Iris pigment epithelial cell (primary cell): ENCODE measurements around the gene PPP2R2C.

Experiments used
- DNase-seq: peaks from one replicate; pipeline ENCODE4 v3.0.0-alpha.2; 2011; ENCODE audit warnings: low read depth

PPP2R2C gene

GRCh38 chr4:6448476-6449170, 23.8 kb downstream of the PPP2R2C start:
- no peak for DNase-seq

- DNase-seq = no peak
Measured at GRCh38 chr4:6447672-6448171, 24.7 kb downstream of the PPP2R2C start.

GRCh38 chr4:6446538-6447451, 25.6 kb downstream of the PPP2R2C start:
- DNase-seq = no peak

GRCh38 chr4:6446130-6446482, 26.3 kb downstream of the PPP2R2C start:
- DNase-seq = no peak

GRCh38 chr4:6445403-6446129, 26.8 kb downstream of the PPP2R2C start:
- DNase-seq = no peak

- no peak for DNase-seq
Measured at GRCh38 chr4:6444582-6444981, 27.8 kb downstream of the PPP2R2C start.

GRCh38 chr4:6443035-6444023, 29.1 kb downstream of the PPP2R2C start:
- DNase-seq = no peak

GRCh38 chr4:6442555-6442954, 29.9 kb downstream of the PPP2R2C start:
- no peak for DNase-seq

GRCh38 chr4:6441758-6442157, 30.7 kb downstream of the PPP2R2C start:
- no peak for DNase-seq

GRCh38 chr4:6441202-6441582, 31.2 kb downstream of the PPP2R2C start:
- no peak for DNase-seq

GRCh38 chr4:6440506-6441201, 31.8 kb downstream of the PPP2R2C start:
- no peak for DNase-seq

GRCh38 chr4:6439120-6439762, 33.2 kb downstream of the PPP2R2C start:
- DNase-seq = no peak

- DNase-seq = no peak
Measured at GRCh38 chr4:6437826-6438238, 34.6 kb downstream of the PPP2R2C start.

- DNase-seq = peak; percentile 1
Measured at GRCh38 chr4:6435010-6435409, 37.4 kb downstream of the PPP2R2C start.

GRCh38 chr4:6430927-6431326, 41.5 kb downstream of the PPP2R2C start:
- DNase-seq = no peak

GRCh38 chr4:6427439-6428090, 44.8 kb downstream of the PPP2R2C start:
- no peak for DNase-seq

GRCh38 chr4:6426571-6427438, 45.6 kb downstream of the PPP2R2C start:
- no peak for DNase-seq

GRCh38 chr4:6425911-6426310, 46.5 kb downstream of the PPP2R2C start:
- no peak for DNase-seq

GRCh38 chr4:6425336-6425735, 47.1 kb downstream of the PPP2R2C start:
- no peak for DNase-seq
